ENCODE results near the gene GYPC.
"Not testable (repeated sequence)": the region's sequence is repeated elsewhere in the genome, so short reads cannot be mapped to it uniquely, and the experiment has no call there.

Gene GYPC

GRCh38 chr2:126703311-126703710 is 47.4 kb downstream of the GYPC start:
- no peak for DNase-seq

GRCh38 chr2:126704434-126705160 is 48.6 kb downstream of the GYPC start:
- DNase-seq = no peak

DNA sequence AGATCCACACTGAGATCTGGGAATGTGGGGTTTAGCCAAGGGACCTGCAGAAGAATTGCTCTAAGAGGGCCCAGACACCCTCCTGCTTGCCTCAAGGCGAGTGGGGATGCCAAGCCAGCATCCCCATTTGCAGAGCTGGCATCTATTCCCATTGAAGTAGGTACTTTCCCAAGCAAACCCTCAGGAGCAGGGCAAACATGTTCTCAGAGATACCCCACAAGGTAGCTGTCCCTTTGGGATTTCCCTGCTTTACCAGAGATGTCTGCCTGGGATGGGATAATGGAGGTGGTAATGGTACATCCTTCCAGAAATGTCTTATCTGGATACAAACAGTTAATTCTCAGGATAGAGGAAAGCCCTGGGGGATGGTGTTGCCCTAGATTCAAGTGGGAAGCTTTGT is 51.2 kb downstream of the GYPC start:
- no peak for DNase-seq

DNA sequence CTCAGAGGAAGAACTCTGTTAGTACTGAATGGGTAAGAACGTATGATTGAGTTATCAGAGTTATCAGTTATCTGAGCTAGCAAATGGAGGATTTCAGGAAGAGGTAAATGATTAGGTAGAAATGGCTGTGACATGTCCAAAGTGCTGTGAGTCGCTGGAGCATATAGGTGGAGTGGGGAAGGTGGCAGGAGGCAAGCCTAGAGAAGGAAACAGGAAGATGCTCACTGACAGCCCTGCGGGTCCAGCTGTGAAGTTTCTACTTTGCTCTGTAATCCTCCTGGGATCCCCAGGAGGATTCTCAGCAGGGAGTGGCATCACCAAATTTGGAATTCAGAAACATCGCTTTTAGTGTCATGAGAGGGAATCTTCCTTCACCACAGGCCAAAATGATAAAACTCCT is 52.0 kb downstream of the GYPC start:
- no peak for DNase-seq

- DNase-seq = no peak
These were observed 58.4 kb downstream of the GYPC start for GRCh38 chr2:126714191-126714965.

DNA sequence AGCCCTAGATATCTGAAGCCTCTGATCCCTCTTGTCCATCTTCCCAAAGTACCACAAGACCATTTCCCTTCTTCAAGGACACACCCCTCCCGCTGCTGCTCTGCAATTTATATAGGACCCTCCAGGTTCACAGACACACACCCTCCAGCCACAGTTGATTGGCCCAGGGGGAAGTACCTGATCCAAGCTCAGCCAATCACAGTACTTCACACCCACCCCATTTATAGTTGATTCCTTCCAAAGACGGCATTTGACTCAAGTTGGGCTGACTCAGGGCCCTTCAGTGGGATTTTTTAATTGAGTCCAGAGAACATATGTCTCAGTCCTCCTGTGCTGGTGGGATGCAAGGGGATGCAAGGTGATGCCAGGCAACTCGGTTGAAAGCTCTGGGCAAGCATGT is 59.2 kb downstream of the GYPC start:
- no peak for DNase-seq

- DNase-seq = no peak
These were observed 59.8 kb downstream of the GYPC start for GRCh38 chr2:126715576-126716406.

DNA sequence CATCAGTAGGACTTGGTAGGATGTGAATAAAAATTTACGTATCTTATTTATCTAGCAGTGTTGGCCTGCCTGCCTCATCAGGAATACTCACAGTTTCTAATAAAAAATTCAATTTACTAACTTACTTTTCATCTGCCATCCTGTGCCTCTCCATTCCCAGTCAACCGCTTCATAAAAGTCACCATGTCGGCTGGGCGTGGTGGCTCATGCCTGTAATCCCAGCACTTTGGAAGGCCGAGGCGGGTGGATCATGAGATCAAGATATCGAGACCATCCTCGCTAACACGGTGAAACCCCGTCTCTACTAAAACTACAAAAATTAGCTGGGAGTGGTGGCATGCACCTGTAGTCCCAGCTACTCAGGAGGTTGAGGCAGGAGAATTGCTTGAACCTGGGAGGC is 61.3 kb downstream of the GYPC start:
- not testable (repeated sequence) for DNase-seq

GRCh38 chr2:126717928-126718327 is 62.0 kb downstream of the GYPC start:
- no peak for DNase-seq

- DNase-seq = no peak
These were observed 63.4 kb downstream of the GYPC start for GRCh38 chr2:126719191-126719832.

GRCh38 chr2:126719833-126720351 is 63.9 kb downstream of the GYPC start:
- DNase-seq = no peak

- no peak for DNase-seq
These were observed 64.7 kb downstream of the GYPC start for GRCh38 chr2:126720638-126721037.

- no peak for DNase-seq
These were observed 66.1 kb downstream of the GYPC start for GRCh38 chr2:126722081-126722480.

DNA sequence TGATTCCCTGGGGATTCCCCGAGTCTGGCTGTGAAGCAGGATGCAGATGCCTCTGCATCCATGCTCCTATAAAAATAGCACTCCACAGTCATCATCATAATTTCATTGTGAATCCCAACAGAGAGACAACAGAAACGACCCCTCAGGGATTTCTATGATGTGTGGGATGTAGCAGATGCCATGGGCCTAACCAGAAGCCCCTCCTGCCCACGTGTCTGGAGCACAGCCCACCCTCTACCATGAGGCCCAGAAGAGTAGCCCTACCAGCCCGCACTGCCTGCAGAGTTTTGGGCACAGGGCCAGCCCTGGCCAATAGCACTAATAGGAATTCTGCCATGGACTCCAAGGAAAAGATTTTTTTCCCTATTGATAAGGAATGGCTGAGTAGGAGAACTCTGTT is 66.6 kb downstream of the GYPC start:
- DNase-seq = no peak

- no peak for DNase-seq
These were observed 67.4 kb downstream of the GYPC start for GRCh38 chr2:126723281-126723815.

- no peak for DNase-seq
These were observed 69.6 kb downstream of the GYPC start for GRCh38 chr2:126725580-126725979.

- no peak for DNase-seq
These were observed 73.9 kb downstream of the GYPC start for GRCh38 chr2:126729896-126730295.

DNA sequence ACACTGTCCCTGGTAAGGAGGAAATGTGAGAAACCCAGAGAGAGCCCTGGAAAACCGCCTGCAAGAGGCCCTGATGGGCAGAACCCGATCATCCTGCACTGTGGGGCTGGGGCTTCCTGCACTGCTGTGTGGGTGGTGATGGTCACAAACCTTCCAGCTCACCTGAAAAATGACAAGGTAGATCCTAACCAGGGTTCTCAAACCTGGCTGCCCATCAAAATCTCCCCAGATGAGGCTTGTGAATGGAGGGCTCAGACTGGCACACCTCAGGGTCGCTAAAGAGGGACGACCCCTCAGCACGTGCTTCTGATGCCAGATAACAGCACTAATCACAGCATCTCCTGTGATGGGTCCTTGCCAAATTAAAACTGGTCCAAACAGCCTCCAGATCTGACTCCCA is 74.7 kb downstream of the GYPC start:
- no peak for DNase-seq

DNA sequence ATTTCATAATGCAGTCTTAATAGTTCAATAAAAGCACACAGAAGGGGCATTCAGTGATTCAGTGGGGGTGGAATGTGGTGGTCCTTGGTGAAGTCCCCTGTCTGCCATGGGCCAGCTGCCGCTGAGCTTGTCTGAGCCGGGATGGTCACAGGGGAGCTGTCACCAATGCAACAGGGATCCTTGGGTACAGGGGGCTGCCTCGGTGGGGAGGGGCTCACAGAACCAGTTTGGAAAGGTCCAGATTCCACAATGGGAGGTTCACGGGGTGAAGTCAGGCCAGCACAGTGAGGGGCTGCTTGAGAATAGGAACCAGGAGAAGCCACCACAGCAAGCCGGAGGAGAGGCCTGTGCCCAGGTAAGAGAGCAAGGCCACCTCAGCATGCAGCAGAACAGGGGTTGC is 75.4 kb downstream of the GYPC start:
- DNase-seq = no peak

DNA sequence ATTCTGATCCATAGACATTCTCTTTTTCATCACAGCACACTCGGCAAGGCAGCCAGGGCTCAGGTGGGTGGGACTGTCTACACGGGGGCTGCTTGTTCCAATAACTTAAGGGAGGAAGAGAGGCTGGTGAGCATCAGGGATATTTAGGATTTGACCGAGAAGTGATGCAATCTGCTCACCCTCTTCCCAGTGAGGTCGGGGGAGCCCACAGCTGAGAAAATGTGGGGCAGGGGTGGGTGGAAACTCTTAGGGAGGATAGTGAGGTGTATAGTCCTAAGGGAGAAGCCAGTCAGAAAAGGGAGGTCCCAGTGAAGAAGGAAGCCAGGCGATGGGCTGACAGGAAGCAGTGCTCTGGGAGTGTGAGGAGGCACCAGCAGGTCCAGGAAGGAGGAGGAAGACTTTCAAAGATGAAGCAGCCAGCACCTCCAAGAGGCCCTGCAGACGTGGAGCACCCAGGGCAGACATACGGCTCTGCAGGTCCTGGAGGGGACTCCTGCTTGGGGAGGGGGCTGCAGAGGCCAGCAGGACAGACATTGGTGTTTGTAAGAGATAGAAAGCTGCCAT is 76.8 kb downstream of the GYPC start:
- DNase-seq = no peak

GRCh38 chr2:126733795-126734194 is 77.8 kb downstream of the GYPC start:
- no peak for DNase-seq

All from DMS 273 treated with DMSO at 0.1 percent for 48 hours (cell line).